ENCODE results near the gene CCDC71.

Gene CCDC71

DNA sequence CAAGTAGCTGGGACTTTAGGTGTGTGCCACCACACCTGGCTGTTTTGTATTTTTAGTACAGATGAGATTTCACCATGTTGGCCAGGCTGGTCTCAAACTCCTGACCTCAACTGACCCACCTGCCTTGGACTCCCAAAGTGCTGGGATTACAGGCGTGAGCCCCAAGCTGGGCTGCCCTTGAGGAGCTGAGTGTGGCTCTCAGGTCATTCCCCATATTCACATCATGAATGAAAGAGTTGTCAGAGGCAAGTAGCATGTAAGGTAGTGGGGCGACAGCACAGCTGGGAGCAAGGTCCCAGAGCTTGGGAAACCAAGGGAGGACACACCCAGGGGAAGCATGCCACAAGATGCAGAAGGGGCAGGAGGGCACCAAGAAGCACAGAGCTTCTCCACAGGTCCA is 4.9 kb downstream of the CCDC71 start:
- Mint-ChIP-seq H3K27ac (no peak overlapping the region), H3K36me3 (ENCODE audit: low read depth) (peaks cover 7% of the 10 kb centered on the region), H3K4me3 (no peak overlapping the region), H3K27me3 (ENCODE audit: low read depth) (no peaks in the 10 kb centered on the region), H3K4me1 (ENCODE audit: low read depth) (peaks cover 22% of the 10 kb centered on the region), H3K9me3 (no peaks in the 10 kb centered on the region)

DNA sequence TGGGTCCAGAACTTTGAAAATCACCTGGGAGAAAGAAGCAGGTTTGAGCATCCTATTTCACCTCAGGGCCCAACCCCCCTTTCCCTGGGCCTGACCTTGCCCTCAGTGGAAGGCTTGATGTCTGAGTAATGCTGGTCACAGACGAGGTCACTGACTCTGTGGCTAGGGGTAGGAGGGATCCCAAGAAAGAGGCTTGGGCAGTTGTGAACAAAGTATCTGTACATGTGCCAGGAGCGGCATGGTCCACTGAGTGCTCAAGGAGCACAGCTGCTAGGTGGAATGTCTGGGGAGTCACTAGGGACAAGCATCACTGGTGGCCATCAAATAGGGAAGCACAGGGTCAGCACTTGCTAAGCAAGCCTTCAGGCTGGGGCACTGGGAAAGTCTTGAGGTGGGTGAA is 7.3 kb downstream of the CCDC71 start:
- Mint-ChIP-seq H3K4me3 (no peak overlapping the region), H3K9me3 (no peaks in the 10 kb centered on the region), H3K36me3 (ENCODE audit: low read depth) (peaks cover 4% of the 10 kb centered on the region), H3K27ac (no peak overlapping the region), H3K27me3 (ENCODE audit: low read depth) (no peaks in the 10 kb centered on the region), H3K4me1 (ENCODE audit: low read depth) (peaks cover 8% of the 10 kb centered on the region)

DNA sequence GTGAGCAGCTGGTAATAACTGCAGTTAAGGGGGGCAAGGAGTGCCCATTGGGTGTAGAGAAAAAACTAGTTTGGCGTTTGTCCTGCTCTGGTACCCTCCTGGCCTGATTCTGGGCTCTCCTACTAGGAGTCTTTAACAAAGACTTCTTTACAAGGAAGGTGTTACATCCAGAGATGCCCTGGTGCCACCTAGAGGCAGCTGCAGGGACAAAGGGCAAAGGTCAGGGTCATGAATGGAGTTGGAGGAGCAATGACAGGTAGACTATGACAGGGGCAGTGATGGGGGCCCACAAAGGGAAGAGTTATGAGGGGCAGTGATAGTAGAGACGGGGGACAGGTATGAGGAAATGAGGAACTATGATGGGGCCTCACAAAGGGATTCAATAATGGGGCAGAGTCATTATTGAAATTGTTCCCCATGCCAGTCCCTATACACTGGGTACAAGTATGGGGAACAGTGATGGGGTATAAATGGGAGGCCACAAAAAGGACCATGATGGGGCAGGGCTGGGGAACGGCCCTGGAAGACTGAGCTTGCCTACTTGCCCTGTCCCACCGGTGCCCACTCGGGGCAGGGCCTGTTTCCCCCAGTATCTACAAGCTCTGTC is 7.9 kb downstream of the CCDC71 start:
- Mint-ChIP-seq H3K4me1 (ENCODE audit: low read depth) (peaks cover 8% of the 10 kb centered on the region), H3K36me3 (ENCODE audit: low read depth) (no peaks in the 10 kb centered on the region), H3K9me3 (no peaks in the 10 kb centered on the region), H3K27me3 (ENCODE audit: low read depth) (no peaks in the 10 kb centered on the region), H3K4me3 (no peak overlapping the region), H3K27ac (no peak overlapping the region)

DNA sequence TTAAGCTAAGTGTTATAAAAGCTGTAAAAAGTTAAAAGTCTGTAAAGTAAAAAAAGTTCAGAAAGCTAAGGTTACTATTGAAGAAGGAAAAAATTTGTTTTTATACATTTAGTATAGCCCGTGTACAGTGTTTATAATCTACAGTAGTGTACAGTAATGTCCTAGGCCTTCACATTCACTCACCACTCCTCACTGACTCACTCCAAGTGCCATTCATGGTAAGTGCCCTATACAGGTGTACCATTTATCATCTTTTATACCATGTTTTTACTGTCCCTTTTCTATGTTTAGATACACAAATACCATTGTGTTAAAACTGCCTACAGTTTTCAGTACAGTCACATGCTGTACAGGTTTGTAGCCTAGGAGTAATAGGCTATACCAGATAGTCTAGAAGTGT is 8.8 kb downstream of the CCDC71 start:
- H3K27ac Mint-ChIP-seq = no peak overlapping the region
- H3K4me3 Mint-ChIP-seq = no peak overlapping the region
- H3K9me3 Mint-ChIP-seq = no peaks in the 10 kb centered on the region
- peaks cover 5% of the 10 kb centered on the region for H3K4me1 Mint-ChIP-seq (ENCODE audit: low read depth)
- H3K27me3 Mint-ChIP-seq (ENCODE audit: low read depth) = no peaks in the 10 kb centered on the region
- no peaks in the 10 kb centered on the region for H3K36me3 Mint-ChIP-seq (ENCODE audit: low read depth)

DNA sequence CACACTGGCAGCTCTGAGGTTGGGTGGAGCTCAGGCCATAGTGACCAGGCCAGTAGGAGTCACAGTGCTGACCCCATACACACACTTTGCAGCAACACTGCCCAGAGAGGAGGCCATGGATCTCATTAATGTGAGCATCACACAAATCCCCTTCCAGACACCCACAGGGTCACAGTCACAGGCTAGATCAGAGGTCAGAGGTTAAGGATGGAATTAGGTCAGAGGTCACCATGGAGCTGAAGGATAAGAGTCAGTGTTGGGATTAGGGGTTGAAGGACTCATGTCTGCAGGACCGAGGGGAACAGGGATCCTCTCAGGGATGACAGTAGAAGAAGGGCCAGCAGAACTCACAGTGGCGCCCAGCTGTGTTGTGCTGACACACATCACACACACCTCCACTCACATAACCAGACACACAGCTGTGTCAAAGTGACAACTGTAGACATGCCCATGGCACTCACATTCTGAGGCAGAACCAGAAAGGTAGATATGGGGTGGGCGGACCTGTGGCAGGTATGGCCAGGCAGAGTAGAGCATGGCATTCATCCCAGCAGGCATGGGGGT is 12.7 kb downstream of the CCDC71 start:
- no peak overlapping the region for H3K27ac Mint-ChIP-seq
- no peaks in the 10 kb centered on the region for H3K9me3 Mint-ChIP-seq

DNA sequence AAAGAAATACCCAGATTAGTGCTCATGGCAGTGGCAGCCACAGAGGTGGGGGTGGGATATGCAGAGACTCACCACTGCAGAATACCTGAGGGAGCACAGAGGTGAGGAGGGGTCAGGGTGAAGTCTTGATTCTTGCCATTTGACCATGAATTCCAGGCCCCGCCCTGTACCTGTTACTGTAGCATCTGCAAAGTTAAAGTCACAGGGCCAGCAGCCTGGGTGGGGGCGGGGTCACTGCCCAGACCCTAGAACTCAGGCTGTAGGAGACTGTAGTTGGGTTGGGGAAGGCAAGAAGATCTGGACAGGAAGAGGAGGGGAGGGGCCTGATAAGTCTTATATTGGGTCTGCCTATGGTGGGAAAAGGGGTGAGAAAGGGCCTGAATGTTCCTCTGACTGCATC is 14.5 kb downstream of the CCDC71 start:
- H3K4me1 Mint-ChIP-seq (ENCODE audit: low read depth) = no peaks in the 10 kb centered on the region
- H3K9me3 Mint-ChIP-seq = no peaks in the 10 kb centered on the region
- no peaks in the 10 kb centered on the region for H3K27me3 Mint-ChIP-seq (ENCODE audit: low read depth)
- no peak overlapping the region for H3K27ac Mint-ChIP-seq
- no peaks in the 10 kb centered on the region for H3K36me3 Mint-ChIP-seq (ENCODE audit: low read depth)
- no peak overlapping the region for H3K4me3 Mint-ChIP-seq

More for the DNA sequence above, 12.7 kb downstream of the CCDC71 start:
- H3K27me3 Mint-ChIP-seq (ENCODE audit: low read depth) = no peaks in the 10 kb centered on the region
- no peak overlapping the region for H3K4me3 Mint-ChIP-seq
- peaks cover 2% of the 10 kb centered on the region for H3K4me1 Mint-ChIP-seq (ENCODE audit: low read depth)
- no peaks in the 10 kb centered on the region for H3K36me3 Mint-ChIP-seq (ENCODE audit: low read depth)

DNA sequence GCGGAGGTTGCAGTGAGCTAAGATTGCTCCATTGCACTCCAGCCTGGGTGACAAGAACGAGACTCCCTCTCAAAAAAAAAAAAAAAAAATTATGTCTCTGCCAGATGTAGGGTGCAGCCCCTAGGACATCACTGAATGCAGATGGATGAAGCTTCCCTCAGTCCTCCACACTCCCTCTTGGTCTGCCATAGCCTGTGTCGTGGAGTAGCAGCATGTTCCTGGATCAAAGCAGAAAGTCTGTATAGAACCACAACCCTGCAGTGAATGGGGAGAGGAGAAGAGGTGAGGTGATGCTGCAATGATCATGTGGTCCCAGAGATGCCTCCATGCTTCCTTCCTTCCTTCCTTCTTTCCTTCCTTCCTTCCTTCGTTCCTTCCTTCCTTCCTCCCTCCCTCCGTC is 18.0 kb downstream of the CCDC71 start:
- Mint-ChIP-seq H3K4me3 (no peak overlapping the region), H3K27me3 (ENCODE audit: low read depth) (no peaks in the 10 kb centered on the region), H3K27ac (no peak overlapping the region), H3K36me3 (ENCODE audit: low read depth) (no peaks in the 10 kb centered on the region), H3K4me1 (ENCODE audit: low read depth) (no peaks in the 10 kb centered on the region), H3K9me3 (no peaks in the 10 kb centered on the region)

DNA sequence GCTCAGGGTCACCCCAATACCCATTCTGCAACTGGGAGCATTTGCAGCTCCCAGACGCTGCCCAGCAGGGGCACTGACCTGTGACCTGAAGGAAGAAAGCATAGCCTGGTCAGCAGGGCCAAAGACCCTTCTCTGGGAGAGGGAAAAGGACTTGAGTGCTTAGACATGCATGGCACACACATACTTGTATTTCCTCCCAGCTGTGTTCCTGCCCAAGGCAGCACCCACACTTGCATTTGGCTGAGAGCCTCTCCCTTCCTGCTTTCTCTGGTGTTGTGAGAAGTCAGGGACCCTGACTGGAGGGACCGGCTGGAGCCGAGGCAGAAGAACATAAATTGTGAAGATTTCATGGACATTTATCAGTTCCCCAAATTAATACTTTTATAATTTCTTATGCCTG is 26.1 kb downstream of the CCDC71 start:
- no peak overlapping the region for H3K27ac Mint-ChIP-seq
- no peaks in the 10 kb centered on the region for H3K36me3 Mint-ChIP-seq (ENCODE audit: low read depth)
- H3K4me3 Mint-ChIP-seq = no peak overlapping the region
- H3K4me1 Mint-ChIP-seq (ENCODE audit: low read depth) = peaks cover 9% of the 10 kb centered on the region
- H3K27me3 Mint-ChIP-seq (ENCODE audit: low read depth) = peaks cover 3% of the 10 kb centered on the region
- no peaks in the 10 kb centered on the region for H3K9me3 Mint-ChIP-seq

DNA sequence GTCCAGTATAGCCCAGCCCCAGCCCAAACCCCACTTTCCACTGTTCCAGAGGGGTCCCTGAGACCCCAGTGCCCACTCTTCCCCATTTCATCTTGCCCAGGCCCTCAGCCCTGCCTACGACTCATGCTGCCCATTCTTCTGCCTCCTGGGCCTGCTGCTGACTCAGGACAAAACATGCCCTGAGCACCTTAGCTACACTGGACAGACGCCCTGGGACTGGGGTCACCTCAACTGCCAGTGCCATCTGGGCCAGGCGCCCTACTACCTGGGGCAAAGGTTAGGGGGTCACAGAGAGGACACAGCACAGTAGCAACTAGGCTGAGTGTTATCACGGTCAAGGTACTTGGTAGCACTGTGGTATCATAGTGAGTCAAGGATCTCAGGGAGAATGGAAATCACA is 30.6 kb downstream of the CCDC71 start:
- Mint-ChIP-seq H3K4me1 (ENCODE audit: low read depth) (peaks cover 4% of the 10 kb centered on the region), H3K4me3 (no peak overlapping the region), H3K36me3 (ENCODE audit: low read depth) (no peaks in the 10 kb centered on the region), H3K9me3 (no peaks in the 10 kb centered on the region), H3K27ac (no peak overlapping the region), H3K27me3 (ENCODE audit: low read depth) (peaks cover 10% of the 10 kb centered on the region)

DNA sequence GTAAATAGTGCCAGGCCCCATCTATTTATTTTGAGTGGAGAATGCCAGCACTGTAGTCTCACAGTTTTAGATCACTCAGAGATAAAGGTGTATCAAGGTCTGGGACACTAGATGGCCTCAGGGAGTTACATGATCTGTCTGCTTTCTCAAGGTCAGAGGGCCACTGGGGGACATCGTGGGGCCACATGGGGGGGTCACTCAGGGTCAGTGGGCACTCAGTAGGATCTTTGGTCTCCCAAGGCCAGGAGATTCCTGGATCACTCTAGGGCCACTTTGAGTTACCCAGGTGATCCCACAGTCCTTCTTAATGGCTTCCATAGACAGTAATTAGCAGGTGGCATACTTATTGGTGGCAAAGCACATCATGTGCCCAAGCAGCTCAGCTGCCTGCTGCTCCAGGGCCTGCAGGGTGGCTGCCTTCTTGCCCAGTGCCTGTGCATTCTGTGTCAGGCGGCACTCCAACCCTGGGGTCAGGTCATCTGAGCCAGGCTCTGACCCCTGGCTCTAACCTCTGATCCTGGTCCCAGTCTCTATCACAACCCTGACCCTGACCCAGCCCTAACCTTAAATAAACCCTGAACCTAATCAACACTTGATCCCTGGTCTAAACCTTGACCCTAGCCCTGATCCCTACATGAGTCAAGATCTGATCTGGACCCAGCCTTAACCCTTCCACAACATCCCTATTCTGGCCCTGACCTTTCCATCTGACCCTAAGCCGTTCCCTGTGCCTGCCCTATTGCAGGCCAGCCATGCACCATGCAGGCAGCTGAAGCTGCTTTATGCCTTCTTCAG is 31.5 kb downstream of the CCDC71 start:
- H3K9me3 Mint-ChIP-seq = no peaks in the 10 kb centered on the region
- peaks cover 10% of the 10 kb centered on the region for H3K27me3 Mint-ChIP-seq (ENCODE audit: low read depth)
- H3K4me3 Mint-ChIP-seq = no peak overlapping the region
- peaks cover 2% of the 10 kb centered on the region for H3K4me1 Mint-ChIP-seq (ENCODE audit: low read depth)
- H3K36me3 Mint-ChIP-seq (ENCODE audit: low read depth) = no peaks in the 10 kb centered on the region
- no peak overlapping the region for H3K27ac Mint-ChIP-seq

DNA sequence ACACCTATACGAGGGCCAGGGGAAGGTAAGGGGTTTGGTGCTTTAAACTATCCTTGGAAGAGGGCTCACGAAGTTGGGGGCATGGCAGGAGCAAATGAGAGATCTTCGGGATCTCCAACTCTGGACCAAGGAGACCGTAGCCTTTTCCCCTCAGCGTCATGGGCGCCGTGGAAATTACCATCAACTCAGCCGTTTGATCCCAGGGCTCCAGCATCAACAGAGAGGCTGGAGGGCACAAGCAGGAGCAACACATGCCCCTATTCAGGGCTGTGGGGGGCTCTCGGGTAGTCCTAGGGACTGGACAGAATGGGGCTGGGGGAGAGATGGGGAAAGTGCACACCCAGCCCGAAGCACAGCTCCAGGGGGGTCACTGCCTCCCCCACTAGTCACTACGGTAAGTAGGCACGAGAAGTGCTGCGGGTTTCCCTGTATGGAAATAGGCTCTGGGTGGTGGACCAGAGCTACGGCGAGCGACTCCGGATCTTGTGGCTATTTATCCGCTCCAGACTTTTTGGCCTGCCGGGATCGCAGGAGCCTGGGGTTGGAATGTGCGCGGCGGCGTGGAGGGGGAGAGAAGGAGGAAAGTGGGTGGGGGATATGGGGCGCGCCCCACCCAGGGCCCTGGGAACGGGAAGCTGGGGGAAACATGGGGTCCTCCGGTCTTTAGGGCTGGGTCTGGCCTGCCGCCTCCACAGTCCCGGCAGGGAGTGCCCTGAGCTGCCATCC is 32.7 kb downstream of the CCDC71 start:
- no peak overlapping the region for H3K4me3 Mint-ChIP-seq
- H3K27me3 Mint-ChIP-seq (ENCODE audit: low read depth) = peaks cover 10% of the 10 kb centered on the region
- no peak overlapping the region for H3K27ac Mint-ChIP-seq
- H3K4me1 Mint-ChIP-seq (ENCODE audit: low read depth) = peaks cover 2% of the 10 kb centered on the region
- H3K9me3 Mint-ChIP-seq = no peaks in the 10 kb centered on the region
- no peaks in the 10 kb centered on the region for H3K36me3 Mint-ChIP-seq (ENCODE audit: low read depth)

DNA sequence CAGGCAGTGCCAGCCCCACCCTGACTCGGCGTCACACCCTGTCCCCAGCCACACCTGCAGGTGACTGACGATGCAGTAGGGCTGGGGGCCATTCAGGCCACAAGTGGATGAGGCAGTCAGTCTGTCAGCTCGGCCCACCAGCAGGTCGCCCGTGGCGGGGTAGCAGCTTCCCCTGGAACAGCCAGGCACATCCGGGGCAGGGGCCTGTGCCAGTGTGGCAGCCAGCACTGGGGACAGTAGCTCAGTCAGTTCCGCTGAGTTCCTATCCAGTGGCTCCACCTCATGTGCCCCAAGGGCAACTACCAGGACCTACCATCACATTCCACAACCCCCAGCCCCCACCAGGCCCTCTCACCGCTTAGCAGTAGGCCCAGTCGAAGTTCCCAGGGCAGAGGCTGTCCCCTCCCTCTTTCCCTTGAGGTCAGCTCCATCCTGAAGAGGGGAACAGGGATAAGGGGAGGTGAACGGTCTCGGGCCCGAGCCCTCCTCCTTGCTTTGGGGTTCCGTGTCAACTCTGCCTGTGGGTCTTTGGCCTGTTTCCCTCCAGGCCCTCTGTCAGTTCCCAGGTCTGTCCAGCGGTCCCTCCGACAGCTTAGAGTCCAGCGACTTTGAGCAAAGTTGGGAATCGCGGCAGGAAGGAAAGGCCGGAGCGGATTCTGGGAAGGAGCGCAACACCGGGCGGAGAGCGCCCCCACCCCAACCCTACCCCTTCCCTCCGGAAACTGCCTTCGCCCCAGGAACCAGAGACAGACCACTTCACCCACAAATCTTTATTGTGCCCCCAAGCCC is 33.5 kb downstream of the CCDC71 start, which contains the start of gene LAMB2:
TSS of gene LAMB2 (minus strand) at position 614 of the 789 bp plus-strand sequence. CDS start at position 431, 183 bp downstream.
- peaks cover 2% of the 10 kb centered on the region for H3K4me1 Mint-ChIP-seq (ENCODE audit: low read depth)
- peaks cover 10% of the 10 kb centered on the region for H3K27me3 Mint-ChIP-seq (ENCODE audit: low read depth)
- H3K36me3 Mint-ChIP-seq (ENCODE audit: low read depth) = no peaks in the 10 kb centered on the region
- no peak within 1 kb of the TSS for H3K4me3 Mint-ChIP-seq
- no peak within 1 kb of the TSS for H3K27ac Mint-ChIP-seq
- no peaks in the 10 kb centered on the region for H3K9me3 Mint-ChIP-seq

DNA sequence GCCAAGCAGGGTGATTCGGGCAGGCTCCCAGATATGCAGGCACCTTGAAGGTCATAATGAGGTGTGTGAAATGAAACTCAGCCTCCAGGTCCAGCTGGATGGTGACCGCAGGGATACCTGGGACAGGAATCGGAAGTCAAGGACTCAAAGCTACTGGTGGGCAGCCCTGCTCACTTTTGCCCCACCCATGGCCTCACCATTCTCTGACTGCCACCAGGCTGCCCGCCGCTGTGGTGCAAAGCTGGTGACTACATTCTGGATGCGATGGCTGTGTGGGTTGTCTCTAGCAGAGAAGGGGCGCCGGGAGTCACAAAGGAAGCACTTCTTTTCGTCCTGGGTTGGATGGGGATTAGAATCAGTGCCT is 34.1 kb downstream of the CCDC71 start:
- Mint-ChIP-seq H3K36me3 (ENCODE audit: low read depth) (no peaks in the 10 kb centered on the region), H3K4me3 (no peak overlapping the region), H3K9me3 (no peaks in the 10 kb centered on the region), H3K27ac (no peak overlapping the region), H3K27me3 (ENCODE audit: low read depth) (peaks cover 7% of the 10 kb centered on the region), H3K4me1 (ENCODE audit: low read depth) (peaks cover 2% of the 10 kb centered on the region)

DNA sequence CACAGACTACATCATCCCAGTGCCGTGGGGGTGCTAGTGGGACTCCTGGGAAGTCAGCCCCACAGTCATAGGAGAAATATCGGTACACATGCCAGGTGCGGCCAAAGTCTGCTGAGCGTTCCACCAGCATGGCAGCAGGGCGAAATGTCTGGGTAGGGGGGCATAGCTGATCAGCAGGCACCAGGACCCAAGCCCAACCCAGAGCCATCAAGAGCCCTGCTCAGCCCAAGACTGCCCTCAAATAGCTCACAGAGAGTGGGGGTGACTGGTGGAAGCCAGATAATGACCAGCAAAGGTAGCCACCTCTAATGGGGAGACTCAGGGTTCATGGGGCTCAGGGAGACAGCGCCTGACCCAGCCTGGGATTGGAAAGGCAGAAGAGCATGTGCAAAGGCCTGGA is 34.6 kb downstream of the CCDC71 start:
- peaks cover 7% of the 10 kb centered on the region for H3K27me3 Mint-ChIP-seq (ENCODE audit: low read depth)
- H3K9me3 Mint-ChIP-seq = no peaks in the 10 kb centered on the region
- H3K4me3 Mint-ChIP-seq = no peak overlapping the region
- H3K4me1 Mint-ChIP-seq (ENCODE audit: low read depth) = peaks cover 2% of the 10 kb centered on the region
- no peak overlapping the region for H3K27ac Mint-ChIP-seq
- no peaks in the 10 kb centered on the region for H3K36me3 Mint-ChIP-seq (ENCODE audit: low read depth)

Data from T-helper 1 cell treated with Interleukin-12 subunit alpha and Interleukin-12 subunit beta and Interleukin-4 antibody, amounts not matched to agents 30 μg/mL and 1 μg/mL, for 36 hours (primary cell).